ENCODE data around the gene HIC1. TPM values are rescaled to one million over a fixed set of nuclear protein-coding genes. Genes with fewer than 3 reads are reported as not detected.
A peak's percentile ranks its signal among the peaks of the same experiment; 100 is the strongest.

The HIC1 gene
- total and polyA plus RNA-seq, 2 of the 4 experiments (the other 2 are of a cell fraction): 10.4 to 23.0 TPM

GRCh38 chr17:2071455-2072281 is 16.8 kb downstream of the HIC1 start (continued):
- 0 out of 2 replicates have a peak, but pooled peaks have one; percentile 39 for TF ChIP-seq MXI1 (IDR thresholded peaks at IDR 0.05; ENCODE audit: borderline replicate concordance, low read depth, low read length)

- Histone ChIP-seq H4K8ac (ENCODE audit: low read depth in 2 of 2, low read length in 2 of 2) (peak overlapping the region in 1 of 2 experiments; percentile 86; a peak in 2 of 4 replicates), H3K27me3 (ENCODE audit: control insufficient read depth, insufficient read depth, low read length) (no peaks in the 10 kb centered on the region), H2AK9ac (replicated peaks; ENCODE audit: low read depth, low read length, poor library complexity) (peak overlapping the region; percentile 46), H3K14ac (replicated peaks; ENCODE audit: low read depth, low read length) (no peak overlapping the region), H2BK5ac (ENCODE audit: low read depth, low read length, poor library complexity, severe bottlenecking) (peak overlapping the region; percentile 38), H3K4me2 (ENCODE audit: low read depth, low read length) (no peak overlapping the region), H4K91ac (ENCODE audit: insufficient read depth, low read depth, low read length) (peak overlapping the region; percentile 60; the same call in 1 of the 2 replicates), H3K9me3 (ENCODE audit: control insufficient read depth, insufficient read depth, low read length) (no peaks in the 10 kb centered on the region), H3K79me1 (ENCODE audit: low read depth in 1 of 2, low read length in 2 of 2) (peaks cover 11 to 44% of the 10 kb centered on the region in 2 experiments), H3K23ac (ENCODE audit: low read depth, low read length) (no peak overlapping the region), H3K27ac (ENCODE audit: insufficient read depth, low read length) (no peak overlapping the region), H3K4ac (ENCODE audit: low read depth, low read length) (peak overlapping the region; percentile 74), H3K36me3 (ENCODE audit: control insufficient read depth, insufficient read depth, low read length) (peaks cover 21% of the 10 kb centered on the region), H2BK15ac (ENCODE audit: low read depth, low read length) (no peak overlapping the region; the same call in 2 of the 3 replicates), H3K18ac (ENCODE audit: low read depth, low read length) (no peak overlapping the region), H3K9ac (ENCODE audit: low read depth, low read length) (no peak overlapping the region), H3K4me3 (ENCODE audit: insufficient read depth, low read depth, low read length) (no peak overlapping the region), H2BK20ac (ENCODE audit: low read depth, low read length) (0 out of 2 replicates have a peak overlapping the region, but pooled peaks have one; percentile 54), H3K9me1 (ENCODE audit: insufficient read depth, low read length) (peaks cover 26% of the 10 kb centered on the region), H3K56ac (ENCODE audit: extremely low read depth, insufficient read depth, low read length) (no peak overlapping the region), H3K4me1 (ENCODE audit: control insufficient read depth, insufficient read depth, low read length) (peaks cover 44% of the 10 kb centered on the region), H2AK5ac (ENCODE audit: low read depth, low read length) (peak overlapping the region; percentile 59; the same call in 1 of the 2 replicates), H4K5ac (ENCODE audit: low read depth, low read length) (no peak overlapping the region), H4K20me1 (ENCODE audit: insufficient read depth, low read length) (no peaks in the 10 kb centered on the region), H2BK120ac (ENCODE audit: low read depth, low read length) (peak overlapping the region; percentile 69; the same call in 1 of the 2 replicates), H2AFZ (replicated peaks; ENCODE audit: low read length, poor library complexity) (no peak overlapping the region)
- ATAC-seq (ENCODE audit: low read depth) (no peak), DNase-seq (no peak)
- BruUV-seq (replicated peaks): no TSS peak
- in situ Hi-C loops (cut with MboI; ENCODE audit: low sequenced_read_pairs): no loop called here
- CTCF ChIA-PET: interaction anchor here (0.6 to 1.2 kb wide), 3 partner anchors 13 to 233 kb away, joined by 3 to 4 read pairs (median 3); no protein-coding TSS in a partner anchor
- intact Hi-C loops (cut with micrococcal nuclease): no loop called here
- POLR2A ChIA-PET (ENCODE audit: unreplicated experiment): no interaction called here
- 93% methylated on average over 3 of the region's 10 CpGs; no CpG with 5 or more reads in 1 of the 2 experiments for WGBS, 2 experiments (ENCODE audit: extremely low coverage in 2 of 2, insufficient read length in 1 of 2)
- dilution Hi-C loops (cut with HindIII; ENCODE audit: low sequenced_read_pairs, unreplicated experiment): no loop called here
- TF ChIP-seq CEBPB (IDR thresholded peaks at IDR 0.05; ENCODE audit: low read depth, low read length) (no peak), BHLHE40 (IDR thresholded peaks at IDR 0.05; ENCODE audit: low read depth, low read length) (no peak), USF2 (IDR thresholded peaks at IDR 0.05; ENCODE audit: low read depth, low read length) (no peak), MXI1 (IDR thresholded peaks at IDR 0.05; ENCODE audit: borderline replicate concordance, low read depth, low read length) (no peak), CTCF (conservative IDR thresholded peaks at IDR 0.05; ENCODE audit: low read depth, low read length) (no peak), CHD1 (IDR thresholded peaks at IDR 0.05; ENCODE audit: low read depth, low read length) (no peak), POLR2A (IDR thresholded peaks at IDR 0.05; ENCODE audit: low read depth, low read length) (no peak), RAD21 (IDR thresholded peaks at IDR 0.05; ENCODE audit: low read length) (no peak), MAZ (IDR thresholded peaks at IDR 0.05; ENCODE audit: borderline replicate concordance, low read depth, low read length) (no peak), RCOR1 (IDR thresholded peaks at IDR 0.05; ENCODE audit: insufficient replicate concordance, low read length) (no peak), MAFK (IDR thresholded peaks at IDR 0.05; ENCODE audit: low read depth, low read length) (no peak)
Measured at GRCh38 chr17:2074919-2075318, 20.0 kb downstream of the HIC1 start.
